Nephron progenitor cell (in vitro differentiated cells): Measurements from ENCODE around the gene IL17RD.

Experiments
- DNase-seq: peaks from one replicate; pipeline ENCODE4 v3.0.0; 2021
- H3K27ac Mint-ChIP-seq: 2 replicates; pipeline ENCODE4 v1.8.0; 2021; ENCODE audit warnings: mild to moderate bottlenecking, moderate library complexity, mixed read lengths
- H3K27me3 Mint-ChIP-seq: 2 replicates; pipeline ENCODE4 v1.8.0; 2021; ENCODE audit warnings: mild to moderate bottlenecking, low read depth, mixed read lengths; ENCODE audit not compliant: poor library complexity
- H3K36me3 Mint-ChIP-seq: 2 replicates; pipeline ENCODE4 v1.8.0; 2021; ENCODE audit warnings: low read depth, mixed read lengths
- H3K4me1 Mint-ChIP-seq: 2 replicates; pipeline ENCODE4 v1.8.0; 2021; ENCODE audit warnings: mixed read lengths
- H3K4me3 Mint-ChIP-seq: 2 replicates; pipeline ENCODE4 v1.8.0; 2021; ENCODE audit warnings: mild to moderate bottlenecking, moderate library complexity, mixed read lengths
- H3K9me3 Mint-ChIP-seq: 2 replicates; pipeline ENCODE4 v1.8.0; 2021; ENCODE audit warnings: mild to moderate bottlenecking, moderate library complexity, mixed read lengths
- CTCF ChIP-seq: fragments of 200-600 bp; sonication (generic); IDR thresholded peaks from 2 replicates; pipeline ENCODE4 v1.5.0; 2021; ENCODE audit warnings: antibody characterized with exemption

Gene IL17RD

DNA sequence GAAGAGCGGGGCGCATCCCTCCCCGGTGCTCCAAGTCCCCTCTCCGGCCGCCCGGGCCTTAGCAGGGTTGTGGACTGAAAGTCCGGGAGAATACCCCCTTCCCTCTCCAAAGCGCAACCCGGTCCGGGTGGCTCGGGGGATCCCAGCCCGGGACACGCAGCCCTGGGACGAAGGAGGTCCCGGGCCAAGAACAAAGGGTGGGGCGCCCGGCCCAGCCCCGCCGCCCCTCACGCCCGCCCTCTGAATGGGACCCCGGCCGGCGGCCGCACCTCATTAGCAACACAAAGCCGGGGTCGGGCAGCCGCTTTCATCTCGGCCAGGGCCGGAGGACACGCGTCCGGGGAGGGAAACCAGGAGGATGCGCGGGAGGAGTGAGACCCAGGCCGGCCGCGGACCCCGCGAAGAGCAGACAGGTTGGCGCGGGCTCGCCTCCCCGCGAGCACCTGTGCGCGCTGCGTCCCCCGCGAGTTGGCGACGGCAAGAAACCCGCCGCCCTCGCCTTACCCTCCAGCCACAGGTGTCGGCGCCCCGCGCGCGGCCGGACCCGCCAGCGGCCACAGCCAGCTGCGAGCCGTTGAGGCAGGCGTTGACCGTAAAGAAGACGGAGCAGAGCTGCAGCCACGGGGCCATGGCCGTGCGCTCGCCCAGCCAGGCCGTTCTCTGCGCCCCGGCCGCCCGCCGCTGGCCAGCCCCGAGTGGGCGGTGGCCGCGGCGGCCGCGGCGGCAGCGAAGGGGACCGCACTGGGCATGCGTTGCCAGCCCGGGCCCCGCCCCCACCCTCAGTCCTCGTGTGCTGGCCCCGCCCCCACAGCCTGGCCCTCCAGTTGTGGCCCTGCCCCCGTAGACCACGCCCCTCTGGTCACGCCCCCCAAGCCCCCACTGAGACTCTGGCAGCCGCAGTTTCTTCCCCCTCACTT, at the start of gene IL17RD:
Gene IL17RD, minus strand, starts transcription at position 697 of the 917 bp plus-strand sequence. Its CDS starts 67 bp downstream, at position 630.
- TF ChIP-seq CTCF, result no peak
- peaks cover 4% of the 10 kb centered on the region for H3K27me3 Mint-ChIP-seq
- peak within 1 kb of the TSS; percentile 99 for H3K4me3 Mint-ChIP-seq
- H3K9me3 Mint-ChIP-seq, result no peaks in the 10 kb centered on the region
- peak; percentile 96 for DNase-seq
- H3K27ac Mint-ChIP-seq, result peak within 1 kb of the TSS; percentile 95
- H3K36me3 Mint-ChIP-seq, result no peaks in the 10 kb centered on the region
- H3K4me1 Mint-ChIP-seq, result peaks cover 80% of the 10 kb centered on the region

DNA sequence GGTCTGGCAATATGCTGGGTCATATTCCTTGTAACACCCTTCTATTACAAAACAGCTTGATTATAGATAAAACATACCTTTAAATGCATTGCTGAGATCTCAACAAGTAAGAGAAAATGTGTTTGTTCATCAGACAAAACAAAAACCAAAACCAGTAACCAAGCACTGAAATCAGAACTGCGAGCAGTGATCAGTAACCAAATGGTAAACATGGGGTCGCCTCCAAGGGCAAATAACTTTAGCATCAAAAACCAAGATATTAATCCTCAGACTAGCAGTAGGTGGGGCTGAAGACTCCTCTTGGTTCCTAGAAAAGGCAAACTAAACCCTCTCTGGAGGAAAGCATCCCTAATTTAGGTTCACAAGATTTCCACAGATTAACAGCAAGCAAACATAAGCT, 41.3 kb upstream of the IL17RD start:
- Mint-ChIP-seq H3K4me3 (no peak overlapping the region), H3K4me1 (no peaks in the 10 kb centered on the region), H3K27ac (no peak overlapping the region), H3K27me3 (peaks cover 2% of the 10 kb centered on the region), H3K9me3 (no peaks in the 10 kb centered on the region), H3K36me3 (no peaks in the 10 kb centered on the region)
- DNase-seq, result no peak
- TF ChIP-seq CTCF, result no peak

- no peak for DNase-seq
- peaks cover 10% of the 10 kb centered on the region for H3K27me3 Mint-ChIP-seq
- TF ChIP-seq CTCF, result no peak
- H3K4me3 Mint-ChIP-seq, result peak within 1 kb of the TSS; percentile 10
- H3K27ac Mint-ChIP-seq, result no peak within 1 kb of the TSS
- H3K36me3 Mint-ChIP-seq, result no peaks in the 10 kb centered on the region
- H3K9me3 Mint-ChIP-seq, result no peaks in the 10 kb centered on the region
- peaks cover 7% of the 10 kb centered on the region for H3K4me1 Mint-ChIP-seq
Measured at GRCh38 chr3:57199895-57200297, 34.7 kb upstream of the IL17RD start, which contains the start of gene HESX1. Gene HESX1 (minus strand): TSS chr3:57199978. CDS start chr3:57199918, 60 bp downstream.

GRCh38 chr3:57194641-57195040, 29.5 kb upstream of the IL17RD start:
- Mint-ChIP-seq H3K27ac (no peak overlapping the region), H3K4me1 (peaks cover 2% of the 10 kb centered on the region), H3K27me3 (peaks cover 10% of the 10 kb centered on the region), H3K9me3 (no peaks in the 10 kb centered on the region), H3K36me3 (no peaks in the 10 kb centered on the region), H3K4me3 (no peak overlapping the region)
- TF ChIP-seq CTCF, result no peak
- DNase-seq, result no peak

DNA sequence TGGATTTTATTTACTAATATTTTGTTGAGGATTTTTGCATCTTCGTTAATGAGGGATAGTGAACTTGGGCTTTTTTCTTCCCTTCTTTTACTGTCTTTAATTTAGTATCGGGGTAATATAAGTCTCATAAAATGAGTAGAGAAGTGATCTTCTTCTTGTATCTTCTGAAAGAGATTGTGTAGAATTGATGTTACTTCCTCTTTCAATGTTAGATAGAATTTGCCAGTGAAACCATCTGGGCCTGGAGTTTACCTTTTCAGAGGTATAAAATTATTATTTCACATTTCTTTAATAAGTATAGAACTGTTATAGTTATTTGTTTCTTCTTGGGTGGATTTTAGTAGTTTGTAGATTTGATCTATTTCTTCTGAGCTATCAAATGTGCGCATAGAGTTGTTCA, 26.9 kb upstream of the IL17RD start:
- H3K36me3 Mint-ChIP-seq, result no peaks in the 10 kb centered on the region
- no peak for DNase-seq
- H3K27ac Mint-ChIP-seq, result no peak overlapping the region
- H3K4me1 Mint-ChIP-seq, result no peaks in the 10 kb centered on the region
- H3K9me3 Mint-ChIP-seq, result no peaks in the 10 kb centered on the region
- TF ChIP-seq CTCF, result no peak
- H3K4me3 Mint-ChIP-seq, result no peak overlapping the region
- peaks cover 7% of the 10 kb centered on the region for H3K27me3 Mint-ChIP-seq
